Lung (tissue), 13 donors: ENCODE measurements around the gene HOXB9. TPM values are rescaled to one million over a fixed set of nuclear protein-coding genes. Genes with fewer than 3 reads are reported as not detected.

ENCODE experiments used
- ATAC-seq: fragments of 200-7000 bp; cut with Tn5 transposase; one replicate; pipeline ENCODE4 v1.9.1; 2020; ENCODE audit warnings: moderate number of reproducible peaks; ENCODE audit not compliant: insufficient read depth, low FRiP score
- DNase-seq, 3 donors: peaks; one replicate each; pipeline ENCODE4 v3.0.0-alpha.2; 2013 to 2017
- H3K27ac ChIP-seq, 2 donors: one replicate each; pipeline ENCODE4 v1.5.1; 2013; ENCODE audit warnings: mild to moderate bottlenecking in 2 of 2, moderate library complexity in 2 of 2, control low read depth in 1 of 2, inconsistent platforms in 1 of 2, low read depth in 1 of 2, low read length in 1 of 2
- H3K27me3 ChIP-seq, 3 donors: one replicate each; pipeline ENCODE4 v1.5.1; 2013; ENCODE audit warnings: low read length in 2 of 3; ENCODE audit not compliant: control insufficient read depth in 3 of 3, insufficient read depth in 3 of 3
- H3K36me3 ChIP-seq, 4 donors: one replicate each; pipeline ENCODE4 v1.5.1; 2013; ENCODE audit warnings: low read length in 4 of 4, mild to moderate bottlenecking in 1 of 4, moderate library complexity in 1 of 4; ENCODE audit not compliant: control insufficient read depth in 4 of 4, insufficient read depth in 4 of 4
- H3K4me1 ChIP-seq, 5 donors: one replicate each; pipeline ENCODE4 v1.5.1; 2013; ENCODE audit warnings: low read length in 5 of 5, mild to moderate bottlenecking in 2 of 5, moderate library complexity in 1 of 5; ENCODE audit not compliant: control insufficient read depth in 5 of 5, insufficient read depth in 5 of 5
- H3K4me3 ChIP-seq: one replicate; pipeline ENCODE4 v1.5.1; 2013; ENCODE audit warnings: mild to moderate bottlenecking, control low read depth, moderate library complexity
- H3K9ac ChIP-seq, 2 donors: one replicate each; pipeline ENCODE4 v1.5.1; 2013; ENCODE audit warnings: low read length in 2 of 2, control low read depth in 1 of 2; ENCODE audit not compliant: insufficient read depth in 1 of 2
- H3K9me3 ChIP-seq, 4 donors: one replicate each; pipeline ENCODE4 v1.5.1; 2013; ENCODE audit warnings: low read length in 3 of 4, mild to moderate bottlenecking in 1 of 4, moderate library complexity in 1 of 4; ENCODE audit not compliant: control insufficient read depth in 4 of 4, insufficient read depth in 3 of 4
- WGBS, 2 donors: extraction: QIAGEN DNeasy Blood & Tissue Kit; methylation state at CpG; one replicate each; pipeline ENCODE4 v1.1.7; 2013; 5-methylcytosine and 5-hydroxymethylcytosine counted together
- polyA plus RNA-seq, 2 donors: library from polyadenylated mRNA; stranded (reverse); fragments of 200-250 nt; gene quantifications; one replicate each; pipeline ENCODE4 v1.2.1, GENCODE V29; 2013
- small RNA-seq: library from RNA; depleted of rRNA; stranded (forward); fragments of <200 nt; gene quantifications from one replicate; pipeline ENCODE3, GENCODE V24; 2014; ENCODE audit warnings: low replicate concordance
- total RNA-seq, 2 donors: library from RNA; depleted of rRNA in 1 of 2; stranded (reverse); fragments of >200 nt in 1 of 2; gene quantifications; one replicate each; pipeline ENCODE4 v1.2.1, GENCODE V29; 2014 to 2021
- TF ChIP-seq, protein P1 (sequence below): IDR thresholded peaks from 2 replicates; pipeline ENCODE4 v1.5.1; 2012; ENCODE audit warnings: mild to moderate bottlenecking; ENCODE audit errors: control extremely low read depth, extremely low read depth
- donor health status: control.
- donor health status: control.
- donor health status: Bipolar disorder and iron deficiency.
- donor health status: healthy.
- donor health status: DM: yes; HTN: yes; CAD: no.

Gene HOXB9
- total and polyA plus RNA-seq, 4 donors: 0.18 TPM; not detected in 3

DNA sequence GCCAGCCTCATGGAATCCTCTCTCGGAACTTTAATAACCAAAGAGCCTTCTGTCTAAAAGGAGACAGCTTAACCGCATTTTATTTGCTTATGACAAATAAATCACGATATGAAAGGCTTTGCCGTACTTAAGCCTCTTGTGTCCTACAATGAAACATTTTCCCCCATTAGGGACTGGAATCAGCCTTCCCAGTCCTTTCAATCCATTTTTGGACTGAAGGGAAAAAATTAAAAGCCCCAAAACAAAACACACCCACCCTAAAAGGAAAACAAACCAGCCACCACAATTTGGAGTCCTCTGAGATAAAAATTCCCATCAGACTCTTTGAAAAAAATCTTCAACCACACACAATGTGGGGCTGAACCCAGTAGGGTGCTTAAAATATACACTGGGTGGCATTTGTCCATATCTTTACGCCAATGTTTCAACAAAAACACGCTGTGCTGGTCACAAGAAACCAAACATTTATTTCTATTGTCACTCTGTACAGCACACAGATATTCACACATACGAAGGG is 51.0 kb downstream of the HOXB9 start:
- H3K36me3 ChIP-seq: peaks cover 0 to 32% (median 1%) of the 10 kb centered on the region in 4 donors
- TF ChIP-seq, protein P1, sequence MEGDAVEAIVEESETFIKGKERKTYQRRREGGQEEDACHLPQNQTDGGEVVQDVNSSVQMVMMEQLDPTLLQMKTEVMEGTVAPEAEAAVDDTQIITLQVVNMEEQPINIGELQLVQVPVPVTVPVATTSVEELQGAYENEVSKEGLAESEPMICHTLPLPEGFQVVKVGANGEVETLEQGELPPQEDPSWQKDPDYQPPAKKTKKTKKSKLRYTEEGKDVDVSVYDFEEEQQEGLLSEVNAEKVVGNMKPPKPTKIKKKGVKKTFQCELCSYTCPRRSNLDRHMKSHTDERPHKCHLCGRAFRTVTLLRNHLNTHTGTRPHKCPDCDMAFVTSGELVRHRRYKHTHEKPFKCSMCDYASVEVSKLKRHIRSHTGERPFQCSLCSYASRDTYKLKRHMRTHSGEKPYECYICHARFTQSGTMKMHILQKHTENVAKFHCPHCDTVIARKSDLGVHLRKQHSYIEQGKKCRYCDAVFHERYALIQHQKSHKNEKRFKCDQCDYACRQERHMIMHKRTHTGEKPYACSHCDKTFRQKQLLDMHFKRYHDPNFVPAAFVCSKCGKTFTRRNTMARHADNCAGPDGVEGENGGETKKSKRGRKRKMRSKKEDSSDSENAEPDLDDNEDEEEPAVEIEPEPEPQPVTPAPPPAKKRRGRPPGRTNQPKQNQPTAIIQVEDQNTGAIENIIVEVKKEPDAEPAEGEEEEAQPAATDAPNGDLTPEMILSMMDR: no peak
- 40 to 65% methylated on average over 7 of the region's 7 CpGs for WGBS, 2 donors
- H3K27ac ChIP-seq: peak overlapping the region in 1 of 2 donors; percentile 29
- H3K4me1 ChIP-seq: peaks cover 0 to 80% (median 0%) of the 10 kb centered on the region in 5 donors
- peak overlapping the region; percentile 59 to 96 for H3K9ac ChIP-seq
- no peak for DNase-seq
- no peak for ATAC-seq
- no peak overlapping the region for H3K4me3 ChIP-seq
- H3K9me3 ChIP-seq: no peaks in the 10 kb centered on the region
- peaks cover 0 to 68% (median 15%) of the 10 kb centered on the region in 3 donors for H3K27me3 ChIP-seq

- no peak for ATAC-seq
- H3K27ac ChIP-seq: peak overlapping the region in 1 of 2 donors; percentile 46
- peaks cover 0 to 70% (median 15%) of the 10 kb centered on the region in 3 donors for H3K27me3 ChIP-seq
- TF ChIP-seq, protein P1: no peak
- no peak overlapping the region for H3K4me3 ChIP-seq
- H3K9me3 ChIP-seq: no peaks in the 10 kb centered on the region
- peaks cover 0 to 82% (median 0%) of the 10 kb centered on the region in 5 donors for H3K4me1 ChIP-seq
- H3K36me3 ChIP-seq: peaks cover 0 to 32% (median 1%) of the 10 kb centered on the region in 4 donors
- WGBS, 2 donors: 47 to 66% methylated on average over 8 of the region's 8 CpGs
- H3K9ac ChIP-seq: peak overlapping the region; percentile 59 to 96
- DNase-seq: peak in 1 of 3 donors; percentile 67
These were observed 51.6 kb downstream of the HOXB9 start for GRCh38 chr17:48574505-48575065.

GRCh38 chr17:48571826-48572417 is 54.2 kb downstream of the HOXB9 start:
- DNase-seq (no peak), ATAC-seq (no peak)
- WGBS, 2 donors: 68 to 87% methylated on average over 1 of the region's 1 CpG
- peak overlapping the region in 1 of 2 donors; percentile 82 for H3K27ac ChIP-seq
- H3K27me3 ChIP-seq: peaks cover 0 to 72% (median 6%) of the 10 kb centered on the region in 3 donors
- H3K36me3 ChIP-seq: peaks cover 0 to 30% (median 1%) of the 10 kb centered on the region in 4 donors
- peak overlapping the region; percentile 59 to 96 for H3K9ac ChIP-seq
- H3K4me1 ChIP-seq: peaks cover 0 to 87% (median 6%) of the 10 kb centered on the region in 5 donors
- TF ChIP-seq, protein P1: no peak
- H3K4me3 ChIP-seq: no peak overlapping the region
- H3K9me3 ChIP-seq: peaks cover 0 to 3% (median 0%) of the 10 kb centered on the region in 4 donors

Small RNAs within 50 kb of the gene (small RNA-seq; reads per million reads assigned to genes)
- not detected for gene MIR196A1

Other genes with a start within 250 kb of the HOXB9 start
- gene SKAP1, start 196.1 kb downstream of the HOXB9 start, total RNA-seq: 1 to 10 TPM; 1.4 to 3.3 TPM
- 1 to 10 TPM; 1.8 to 4.9 TPM for gene SKAP1, start 196.1 kb downstream of the HOXB9 start, polyA plus RNA-seq
- gene HOXB1, start 95.3 kb downstream of the HOXB9 start, total RNA-seq: not detected
- gene HOXB1, start 95.3 kb downstream of the HOXB9 start, polyA plus RNA-seq: not detected
- gene HOXB2, start 81.2 kb downstream of the HOXB9 start, total RNA-seq: 10 to 100 TPM in 1 of 2 donors, 1 to 10 TPM in 1; 6.7 to 13.9 TPM
- 1 to 10 TPM; 4.1 to 7.8 TPM for gene HOXB2, start 81.2 kb downstream of the HOXB9 start, polyA plus RNA-seq
- 1 to 10 TPM; 3.5 to 6.7 TPM for gene HOXB4, start 48.0 kb downstream of the HOXB9 start, total RNA-seq
- gene HOXB4, start 48.0 kb downstream of the HOXB9 start, polyA plus RNA-seq: 1 to 10 TPM; 1.4 to 1.7 TPM
- 10 to 100 TPM in 1 of 2 donors, 1 to 10 TPM in 1; 8.6 to 21.1 TPM for gene HOXB3, start 36.1 kb downstream of the HOXB9 start, total RNA-seq
- gene HOXB3, start 36.1 kb downstream of the HOXB9 start, polyA plus RNA-seq: 1 to 10 TPM; 1.9 to 4.9 TPM
- 1 to 10 TPM; 2.6 to 2.9 TPM for gene HOXB5, start 32.6 kb downstream of the HOXB9 start, total RNA-seq
- 1 to 10 TPM; 1.8 TPM for gene HOXB5, start 32.6 kb downstream of the HOXB9 start, polyA plus RNA-seq
- gene HOXB6, start 21.4 kb downstream of the HOXB9 start, total RNA-seq: 1 to 10 TPM; 6.1 to 7.5 TPM
- 1 to 10 TPM; 5.3 to 5.4 TPM for gene HOXB6, start 21.4 kb downstream of the HOXB9 start, polyA plus RNA-seq
- 1 to 10 TPM in 1 of 2 donors, under 1 TPM in 1; 0.43 to 3.3 TPM for gene HOXB7, start 15.3 kb downstream of the HOXB9 start, total RNA-seq
- 1 to 10 TPM; 1.2 to 3.3 TPM for gene HOXB7, start 15.3 kb downstream of the HOXB9 start, polyA plus RNA-seq
- under 1 TPM in 1 of 2 donors, not detected in 1; 0.31 TPM for gene HOXB8, start 11.1 kb downstream of the HOXB9 start, total RNA-seq
- gene HOXB8, start 11.1 kb downstream of the HOXB9 start, polyA plus RNA-seq: under 1 TPM; 0.08 to 0.10 TPM
- gene PRAC1, start 96.2 kb upstream of the HOXB9 start, total RNA-seq: not detected
- gene PRAC1, start 96.2 kb upstream of the HOXB9 start, polyA plus RNA-seq: not detected
- gene PRAC2, start 96.8 kb upstream of the HOXB9 start, total RNA-seq: not detected
- gene PRAC2, start 96.8 kb upstream of the HOXB9 start, polyA plus RNA-seq: not detected
- gene HOXB13, start 102.4 kb upstream of the HOXB9 start, total RNA-seq: not detected
- not detected for gene HOXB13, start 102.4 kb upstream of the HOXB9 start, polyA plus RNA-seq
- gene TTLL6, start 190.9 kb upstream of the HOXB9 start, total RNA-seq: 1 to 10 TPM; 2.3 to 2.8 TPM
- under 1 TPM; 0.94 to 0.95 TPM for gene TTLL6, start 190.9 kb upstream of the HOXB9 start, polyA plus RNA-seq
- gene CALCOCO2, start 204.7 kb upstream of the HOXB9 start, total RNA-seq: 100 to 1,000 TPM; 102 to 128 TPM
- gene CALCOCO2, start 204.7 kb upstream of the HOXB9 start, polyA plus RNA-seq: 10 to 100 TPM; 46.8 to 84.0 TPM